GM12878 (cell line): ENCODE data around the gene GRIN2A.

Experiments
- DPF2 ChIP-seq: fragments of 450-650 bp; IDR thresholded peaks from 2 replicates; pipeline ENCODE4 v1.6.1; 2017; ENCODE audit warnings: mild to moderate bottlenecking
- EP300 ChIP-seq, 2 experiments: fragments of 150-350 bp in 1 of 2; IDR thresholded peaks; 2 replicates each; pipeline ENCODE4 v1.6.1; 2011 to 2012; ENCODE audit warnings: low read depth in 2 of 2, low read length in 2 of 2, borderline replicate concordance in 1 of 2, improper control_type of control experiment in 1 of 2, inconsistent platforms in 1 of 2; ENCODE audit not compliant: control insufficient read depth in 1 of 2
- JUNB ChIP-seq: IDR thresholded peaks from 2 replicates; pipeline ENCODE4 v1.6.1; 2016; ENCODE audit warnings: antibody characterized with exemption, mild to moderate bottlenecking
- TF ChIP-seq, protein P1 (sequence below), 3 experiments: IDR thresholded peaks in 2 of 3; conservative IDR thresholded peaks in 1 of 3; 2 replicates each; pipeline ENCODE4 v1.5.1; 2011; ENCODE audit warnings: low read depth in 3 of 3, low read length in 3 of 3, mild to moderate bottlenecking in 3 of 3, control low read depth in 2 of 3, moderate library complexity in 2 of 3, inconsistent platforms in 1 of 3, mixed read lengths in 1 of 3; ENCODE audit not compliant: control insufficient read depth in 2 of 3, insufficient read depth in 1 of 3; ENCODE audit errors: extremely low read depth in 1 of 3

- TF ChIP-seq DPF2 (no peak), EP300 (IDR thresholded peaks at IDR 0.05; ENCODE audit: borderline replicate concordance in 1 of 2, control insufficient read depth in 1 of 2, low read depth in 2 of 2, low read length in 2 of 2) (no peak), JUNB (no peak)
- TF ChIP-seq, protein P1, sequence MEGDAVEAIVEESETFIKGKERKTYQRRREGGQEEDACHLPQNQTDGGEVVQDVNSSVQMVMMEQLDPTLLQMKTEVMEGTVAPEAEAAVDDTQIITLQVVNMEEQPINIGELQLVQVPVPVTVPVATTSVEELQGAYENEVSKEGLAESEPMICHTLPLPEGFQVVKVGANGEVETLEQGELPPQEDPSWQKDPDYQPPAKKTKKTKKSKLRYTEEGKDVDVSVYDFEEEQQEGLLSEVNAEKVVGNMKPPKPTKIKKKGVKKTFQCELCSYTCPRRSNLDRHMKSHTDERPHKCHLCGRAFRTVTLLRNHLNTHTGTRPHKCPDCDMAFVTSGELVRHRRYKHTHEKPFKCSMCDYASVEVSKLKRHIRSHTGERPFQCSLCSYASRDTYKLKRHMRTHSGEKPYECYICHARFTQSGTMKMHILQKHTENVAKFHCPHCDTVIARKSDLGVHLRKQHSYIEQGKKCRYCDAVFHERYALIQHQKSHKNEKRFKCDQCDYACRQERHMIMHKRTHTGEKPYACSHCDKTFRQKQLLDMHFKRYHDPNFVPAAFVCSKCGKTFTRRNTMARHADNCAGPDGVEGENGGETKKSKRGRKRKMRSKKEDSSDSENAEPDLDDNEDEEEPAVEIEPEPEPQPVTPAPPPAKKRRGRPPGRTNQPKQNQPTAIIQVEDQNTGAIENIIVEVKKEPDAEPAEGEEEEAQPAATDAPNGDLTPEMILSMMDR (IDR thresholded peaks at IDR 0.05 in 2 of 3, conservative IDR thresholded peaks at IDR 0.05 in 1 of 3; ENCODE audit: control insufficient read depth in 2 of 3, extremely low read depth in 1 of 3, insufficient read depth in 1 of 3, low read depth in 3 of 3, low read length in 3 of 3), result no peak
Observed at GRCh38 chr16:9992441-9992840, 189.8 kb downstream of the GRIN2A start.
